Keratinocyte (primary cell): ENCODE results near the gene NRG4. TPM values are rescaled to one million over a fixed set of nuclear protein-coding genes. Genes with fewer than 3 reads are reported as not detected.

Source experiments
- DNase-seq: peaks from one replicate; pipeline ENCODE4 v3.0.0-alpha.2; 2011; ENCODE audit warnings: low read depth, missing footprints, low spot score
- FAIRE-seq: peaks from 2 replicates; lab custom pipeline; 2011; peaks lifted over from hg19 to GRCh38; lab: Jason Lieb, UNC
- H2AFZ ChIP-seq: 2 replicates; pipeline ENCODE4 v1.6.0; 2012; ENCODE audit warnings: low read length, control low read depth, inconsistent platforms; ENCODE audit not compliant: control insufficient read depth
- H3K27ac ChIP-seq: 2 replicates; pipeline ENCODE4 v1.5.1; 2011; ENCODE audit warnings: low read length; ENCODE audit not compliant: control insufficient read depth, insufficient read depth
- H3K27me3 ChIP-seq: 3 replicates; pipeline ENCODE4 v1.6.0; 2011; ENCODE audit warnings: low read length; ENCODE audit not compliant: control insufficient read depth, insufficient read depth; ENCODE audit errors: extremely low read depth
- H3K36me3 ChIP-seq, 2 experiments: 2 replicates in 1 of 2; 3 replicates in 1 of 2; pipeline ENCODE4 v1.5.1; 2011; ENCODE audit warnings: low read length in 2 of 2, mild to moderate bottlenecking in 1 of 2; ENCODE audit not compliant: control insufficient read depth in 2 of 2, insufficient read depth in 2 of 2; ENCODE audit errors: extremely low read depth in 1 of 2
- H3K4me1 ChIP-seq: 3 replicates; pipeline ENCODE4 v1.5.1; 2011; ENCODE audit warnings: low read length; ENCODE audit not compliant: control insufficient read depth, insufficient read depth; ENCODE audit errors: extremely low read depth
- H3K4me2 ChIP-seq: 3 replicates; pipeline ENCODE4 v1.6.0; 2011; ENCODE audit warnings: low read depth, low read length; ENCODE audit not compliant: control insufficient read depth, insufficient read depth; ENCODE audit errors: extremely low read depth
- H3K4me3 ChIP-seq, 3 experiments: fragments of 200-600 bp in 1 of 3; sonication (generic) in 1 of 3; 2 replicates in 2 of 3; 3 replicates in 1 of 3; pipeline ENCODE4 v1.5.1; 2011 to 2016; ENCODE audit warnings: low read length in 3 of 3, mild to moderate bottlenecking in 3 of 3, control low read depth in 2 of 3, inconsistent platforms in 1 of 3, low read depth in 1 of 3, mixed read lengths in 1 of 3, mixed run types in 1 of 3, moderate library complexity in 1 of 3; ENCODE audit not compliant: control insufficient read depth in 2 of 3, insufficient read depth in 2 of 3; ENCODE audit errors: extremely low read depth in 1 of 3
- H3K79me2 ChIP-seq: 2 replicates; pipeline ENCODE4 v1.6.0; 2012; ENCODE audit warnings: low read length; ENCODE audit not compliant: control insufficient read depth, insufficient read depth
- H3K9ac ChIP-seq: 3 replicates; pipeline ENCODE4 v1.6.0; 2011; ENCODE audit warnings: low read length; ENCODE audit not compliant: control insufficient read depth, insufficient read depth; ENCODE audit errors: extremely low read depth
- H3K9me1 ChIP-seq: 3 replicates; pipeline ENCODE4 v1.6.0; 2011; ENCODE audit warnings: low read length; ENCODE audit not compliant: control insufficient read depth, insufficient read depth; ENCODE audit errors: extremely low read depth
- H3K9me3 ChIP-seq: 2 replicates; pipeline ENCODE4 v1.5.1; 2012; ENCODE audit warnings: low read depth, low read length; ENCODE audit not compliant: control insufficient read depth
- H4K20me1 ChIP-seq: 3 replicates; pipeline ENCODE4 v1.6.0; 2011; ENCODE audit warnings: low read length; ENCODE audit not compliant: control insufficient read depth, insufficient read depth; ENCODE audit errors: extremely low read depth
- EZH2 ChIP-seq: IDR thresholded peaks from one replicate; pipeline ENCODE4 v1.6.1; 2012; ENCODE audit warnings: inconsistent platforms, mild to moderate bottlenecking, low read length, moderate library complexity
- dilution Hi-C: fragments of 300-500 bp; cut with MboI; formaldehyde crosslinking; loops from one replicate; pipeline ENCODE4 v1.7.0; 2020; ENCODE audit warnings: low sequenced_read_pairs; ENCODE audit not compliant: extremely low pct_ligation_motif_present
- polyA plus RNA-seq, 5 experiments: library from polyadenylated mRNA; depleted of rRNA in 3 of 5; stranded (reverse) in 3 of 5; stranded (forward) in 1 of 5; unstranded in 1 of 5; fragments of >200 nt; gene quantifications; 1 replicate in 1 of 5; 2 replicates in 3 of 5; 3 replicates in 1 of 5; pipeline versions ENCODE4 v1.2.1 to v1.2.3, GENCODE V29; 2011 to 2012; ENCODE audit warnings: missing spikeins in 2 of 5, low read depth in 1 of 5, low replicate concordance in 1 of 5
- TF ChIP-seq, protein P1 (sequence below), 3 experiments: IDR thresholded peaks in 1 of 3; conservative IDR thresholded peaks in 1 of 3; optimal IDR thresholded peaks in 1 of 3; 2 replicates in 2 of 3; 3 replicates in 1 of 3; pipeline versions ENCODE3 to v1.5.1; 2011; ENCODE audit warnings: low read length in 3 of 3, mild to moderate bottlenecking in 3 of 3, moderate library complexity in 2 of 3, control low read depth in 1 of 3, inconsistent platforms in 1 of 3; ENCODE audit not compliant: insufficient read depth in 2 of 3; ENCODE audit errors: extremely low read depth in 1 of 3

NRG4 gene
- polyA plus RNA-seq, 1 donor (not counting 4 experiments of a cell fraction or from before 2014, with no cell fraction given) = 0.96 TPM

DNA sequence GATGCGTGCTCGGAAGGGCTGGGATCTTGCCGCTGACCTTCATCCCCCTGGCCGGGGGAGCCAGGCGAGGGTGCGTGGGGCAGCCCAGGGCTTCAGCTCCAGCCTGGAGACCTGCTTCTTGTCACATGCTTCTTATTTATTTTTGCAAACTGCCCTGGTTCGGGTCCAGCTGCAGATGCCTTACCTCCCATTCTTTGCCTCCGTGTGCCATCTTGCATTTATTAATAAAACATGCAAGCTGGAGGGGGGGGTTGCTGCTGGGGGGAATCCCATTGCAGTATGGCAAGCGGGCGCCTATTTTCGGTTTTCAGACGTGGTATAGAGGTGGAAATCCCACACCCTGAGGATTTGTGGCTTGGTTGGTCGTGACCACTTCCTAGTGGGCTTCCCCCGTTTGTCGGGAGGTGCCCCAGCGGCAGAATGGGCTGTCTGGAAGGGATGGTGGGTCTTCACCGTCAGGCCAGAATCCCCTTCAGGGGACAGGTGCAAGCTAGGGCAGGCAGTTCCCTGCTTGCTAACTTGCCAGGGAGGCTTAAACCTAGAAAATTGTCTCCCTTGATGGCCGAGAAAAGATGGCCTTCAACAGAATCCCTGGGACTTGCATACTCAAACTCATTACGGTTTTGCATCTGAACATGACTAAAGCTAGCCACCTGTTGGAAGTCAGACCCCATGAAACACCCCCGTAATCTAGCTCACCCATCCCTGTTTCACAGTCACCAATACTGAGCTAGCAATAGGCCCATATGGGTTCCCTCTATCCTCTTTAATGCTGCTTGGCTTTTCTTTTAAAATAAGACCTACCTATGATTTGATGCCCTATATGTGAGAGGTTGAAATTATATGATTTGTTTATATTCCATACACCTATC lies 48.1 kb upstream of the NRG4 start:
- no peaks in the 10 kb centered on the region for H4K20me1 ChIP-seq
- H3K4me1 ChIP-seq = peaks cover 17% of the 10 kb centered on the region
- dilution Hi-C loops = no loop called here
- H3K9me3 ChIP-seq = no peaks in the 10 kb centered on the region
- H3K79me2 ChIP-seq = no peaks in the 10 kb centered on the region
- DNase-seq (no peak), FAIRE-seq (no peak)
- peak overlapping the region; percentile 71 for H3K4me2 ChIP-seq
- no peaks in the 10 kb centered on the region for H3K9me1 ChIP-seq
- no peak overlapping the region for H3K9ac ChIP-seq
- H3K4me3 ChIP-seq = peak overlapping the region; percentile 44 to 57 (median 55)
- H3K27ac ChIP-seq = no peak overlapping the region
- peaks cover 48% of the 10 kb centered on the region for H3K27me3 ChIP-seq
- TF ChIP-seq, protein P1, sequence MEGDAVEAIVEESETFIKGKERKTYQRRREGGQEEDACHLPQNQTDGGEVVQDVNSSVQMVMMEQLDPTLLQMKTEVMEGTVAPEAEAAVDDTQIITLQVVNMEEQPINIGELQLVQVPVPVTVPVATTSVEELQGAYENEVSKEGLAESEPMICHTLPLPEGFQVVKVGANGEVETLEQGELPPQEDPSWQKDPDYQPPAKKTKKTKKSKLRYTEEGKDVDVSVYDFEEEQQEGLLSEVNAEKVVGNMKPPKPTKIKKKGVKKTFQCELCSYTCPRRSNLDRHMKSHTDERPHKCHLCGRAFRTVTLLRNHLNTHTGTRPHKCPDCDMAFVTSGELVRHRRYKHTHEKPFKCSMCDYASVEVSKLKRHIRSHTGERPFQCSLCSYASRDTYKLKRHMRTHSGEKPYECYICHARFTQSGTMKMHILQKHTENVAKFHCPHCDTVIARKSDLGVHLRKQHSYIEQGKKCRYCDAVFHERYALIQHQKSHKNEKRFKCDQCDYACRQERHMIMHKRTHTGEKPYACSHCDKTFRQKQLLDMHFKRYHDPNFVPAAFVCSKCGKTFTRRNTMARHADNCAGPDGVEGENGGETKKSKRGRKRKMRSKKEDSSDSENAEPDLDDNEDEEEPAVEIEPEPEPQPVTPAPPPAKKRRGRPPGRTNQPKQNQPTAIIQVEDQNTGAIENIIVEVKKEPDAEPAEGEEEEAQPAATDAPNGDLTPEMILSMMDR (optimal IDR thresholded peaks at IDR 0.05 in 1 of 3, IDR thresholded peaks at IDR 0.05 in 1 of 3, conservative IDR thresholded peaks at IDR 0.05 in 1 of 3; ENCODE audit: extremely low read depth in 1 of 3, insufficient read depth in 2 of 3, low read length in 3 of 3) = no peak
- peak; percentile 66 for TF ChIP-seq EZH2
- H2AFZ ChIP-seq = peak overlapping the region; percentile 27
- H3K36me3 ChIP-seq = no peaks in the 10 kb centered on the region

DNA sequence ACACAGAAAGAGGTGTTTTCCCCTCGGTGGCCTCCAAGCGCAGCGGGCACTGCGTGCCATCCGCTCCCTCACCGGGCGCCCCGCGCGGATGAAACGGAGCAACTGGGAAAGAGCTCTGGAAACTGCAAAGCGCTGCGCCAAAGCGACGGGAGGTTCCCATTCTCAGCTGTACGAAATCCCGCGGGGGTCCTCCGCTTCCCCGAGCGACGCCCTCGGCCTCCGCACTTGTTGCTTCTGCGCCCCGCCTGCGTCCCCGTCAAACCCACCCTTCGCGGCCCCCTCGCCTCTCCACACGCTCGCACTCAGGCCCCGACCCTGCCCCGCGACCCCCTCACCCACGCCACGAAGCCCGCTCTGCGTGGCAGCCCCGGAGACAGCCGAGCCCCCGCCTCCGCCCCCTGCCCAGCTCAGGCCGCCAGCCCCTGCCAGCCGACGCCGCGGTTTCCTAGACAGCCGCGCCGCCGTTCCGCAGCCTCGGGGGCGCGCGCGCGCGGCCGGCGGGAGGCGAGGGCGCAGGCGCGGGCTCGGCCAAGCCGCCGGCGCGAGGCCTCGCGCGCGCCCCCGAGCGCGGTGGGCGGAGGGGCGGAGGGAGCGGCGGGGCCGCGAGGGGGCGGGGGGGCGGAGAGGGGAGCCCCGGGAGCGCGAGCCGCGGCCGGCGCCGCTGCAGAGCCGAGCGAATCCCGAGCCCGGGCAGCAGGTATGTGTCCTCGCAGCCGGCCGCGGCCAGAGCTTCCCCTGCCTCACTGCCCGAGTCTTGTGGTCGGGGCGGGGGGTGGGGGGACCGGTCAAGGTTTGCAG lies 47.3 kb upstream of the NRG4 start, which contains the start of gene TMEM266:
Gene TMEM266 (plus strand): TSS at position 666 of the 798 bp plus-strand sequence. CDS start 74,279 bp downstream, outside the sequence.
- H3K4me3 ChIP-seq = peak within 1 kb of the TSS; percentile 59 to 67 (median 65)
- peaks cover 17% of the 10 kb centered on the region for H3K4me1 ChIP-seq
- H3K27ac ChIP-seq = no peak within 1 kb of the TSS
- H3K4me2 ChIP-seq = peak within 1 kb of the TSS; percentile 80
- FAIRE-seq = no peak
- peak within 1 kb of the TSS; percentile 77 for H2AFZ ChIP-seq
- H3K79me2 ChIP-seq = no peaks in the 10 kb centered on the region
- no peaks in the 10 kb centered on the region for H3K36me3 ChIP-seq
- DNase-seq = no peak
- peaks cover 44% of the 10 kb centered on the region for H3K27me3 ChIP-seq
- no peaks in the 10 kb centered on the region for H3K9me1 ChIP-seq
- peak within 1 kb of the TSS; percentile 34 for H3K9ac ChIP-seq
- dilution Hi-C loops = no loop called here
- no peak for TF ChIP-seq EZH2
- TF ChIP-seq, protein P1 (optimal IDR thresholded peaks at IDR 0.05 in 1 of 3, IDR thresholded peaks at IDR 0.05 in 1 of 3, conservative IDR thresholded peaks at IDR 0.05 in 1 of 3; ENCODE audit: extremely low read depth in 1 of 3, insufficient read depth in 2 of 3, low read length in 3 of 3) = no peak
- H3K9me3 ChIP-seq = no peaks in the 10 kb centered on the region
- H4K20me1 ChIP-seq = no peaks in the 10 kb centered on the region
